DND-41 (cell line): ENCODE results near the gene PAMR1.

Experiments used
- ATAC-seq: fragments of 200-7000 bp; cut with Tn5 transposase; 3 replicates; pipeline ENCODE4 v1.9.1; 2021; ENCODE audit warnings: low read depth; ENCODE audit not compliant: insufficient read depth
- DNase-seq: peaks from one replicate; pipeline ENCODE4 v3.0.0-alpha.2; 2020
- H2AFZ ChIP-seq: 2 replicates; pipeline ENCODE4 v1.6.0; 2012; ENCODE audit warnings: low read depth, low read length
- H3K27ac ChIP-seq: 2 replicates; pipeline ENCODE4 v1.5.1; 2012; ENCODE audit warnings: low read length, inconsistent platforms
- H3K27me3 ChIP-seq: fragments of 200-600 bp; sonication (generic); 2 replicates; pipeline ENCODE4 v1.6.0; 2012; ENCODE audit warnings: low read length, mild to moderate bottlenecking, inconsistent platforms; ENCODE audit not compliant: insufficient read depth, poor library complexity
- H3K36me3 ChIP-seq: 2 replicates; pipeline ENCODE4 v1.5.1; 2012; ENCODE audit warnings: low read length, inconsistent platforms; ENCODE audit not compliant: insufficient read depth
- H3K4me1 ChIP-seq: 2 replicates; pipeline ENCODE4 v1.5.1; 2012; ENCODE audit warnings: mild to moderate bottlenecking, low read length; ENCODE audit not compliant: insufficient read depth
- H3K4me2 ChIP-seq: 2 replicates; pipeline ENCODE4 v1.6.0; 2012; ENCODE audit warnings: mild to moderate bottlenecking, moderate library complexity, low read length, inconsistent platforms; ENCODE audit not compliant: insufficient read depth
- H3K4me3 ChIP-seq, 2 experiments: fragments of 200-600 bp in 1 of 2; shearing (Covaris generic) in 1 of 2; 2 replicates each; pipeline ENCODE4 v1.5.1; 2012 to 2016; ENCODE audit warnings: inconsistent platforms in 2 of 2, low read length in 2 of 2, mild to moderate bottlenecking in 2 of 2, low read depth in 1 of 2, moderate library complexity in 1 of 2
- H3K79me2 ChIP-seq: 2 replicates; pipeline ENCODE4 v1.6.0; 2012; ENCODE audit warnings: low read length, inconsistent platforms; ENCODE audit not compliant: insufficient read depth
- H3K9ac ChIP-seq: 2 replicates; pipeline ENCODE4 v1.6.0; 2012; ENCODE audit warnings: low read depth, mild to moderate bottlenecking, inconsistent platforms, low read length, moderate library complexity
- H3K9me3 ChIP-seq: 2 replicates; pipeline ENCODE4 v1.5.1; 2012; ENCODE audit warnings: low read length, moderate library complexity, mild to moderate bottlenecking, inconsistent platforms; ENCODE audit not compliant: insufficient read depth, severe bottlenecking
- H4K20me1 ChIP-seq: 2 replicates; pipeline ENCODE4 v1.6.0; 2012; ENCODE audit warnings: low read length; ENCODE audit not compliant: insufficient read depth
- EZH2 ChIP-seq: IDR thresholded peaks from 3 replicates; pipeline ENCODE4 v1.6.1; 2012; ENCODE audit warnings: borderline replicate concordance, low read depth, mild to moderate bottlenecking, moderate library complexity, low read length, inconsistent platforms; ENCODE audit not compliant: severe bottlenecking
- TF ChIP-seq, protein P1 (sequence below): IDR thresholded peaks from 2 replicates; pipeline ENCODE4 v1.5.1; 2012; ENCODE audit warnings: borderline replicate concordance, low read length, moderate library complexity, mild to moderate bottlenecking; ENCODE audit not compliant: poor library complexity, severe bottlenecking; ENCODE audit errors: extremely low read depth

Gene PAMR1

DNA sequence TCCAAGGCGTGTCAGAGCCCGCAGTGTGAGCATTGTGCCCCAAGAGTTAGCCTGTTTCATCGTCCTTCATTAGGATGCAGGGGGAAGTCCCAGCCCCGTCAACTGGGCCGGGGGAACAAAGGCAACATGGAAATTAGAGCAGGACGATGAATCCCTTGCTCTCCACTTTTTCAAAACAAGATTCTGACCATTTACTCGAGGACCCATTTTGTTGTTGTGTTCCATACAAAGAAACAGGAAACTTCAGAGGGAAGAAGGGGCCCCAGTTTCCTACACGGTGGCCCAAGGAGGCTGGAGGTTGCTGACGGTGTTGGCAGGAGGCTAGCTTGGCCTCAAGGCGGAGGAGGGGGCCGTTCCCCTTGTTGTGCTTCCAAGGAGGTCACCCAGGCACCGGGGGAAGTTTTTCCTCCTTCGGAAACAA, 62.1 kb downstream of the PAMR1 start:
- Histone ChIP-seq H3K4me2 (no peak overlapping the region), H3K27me3 (peaks cover 7% of the 10 kb centered on the region), H3K79me2 (no peaks in the 10 kb centered on the region), H3K4me1 (no peaks in the 10 kb centered on the region), H4K20me1 (no peaks in the 10 kb centered on the region), H3K9me3 (no peaks in the 10 kb centered on the region), H3K27ac (no peak overlapping the region), H3K36me3 (no peaks in the 10 kb centered on the region), H3K9ac (no peak overlapping the region), H3K4me3 (no peak overlapping the region), H2AFZ (no peak overlapping the region)
- ATAC-seq (no peak), DNase-seq (no peak)
- no peak for TF ChIP-seq EZH2
- TF ChIP-seq, protein P1, sequence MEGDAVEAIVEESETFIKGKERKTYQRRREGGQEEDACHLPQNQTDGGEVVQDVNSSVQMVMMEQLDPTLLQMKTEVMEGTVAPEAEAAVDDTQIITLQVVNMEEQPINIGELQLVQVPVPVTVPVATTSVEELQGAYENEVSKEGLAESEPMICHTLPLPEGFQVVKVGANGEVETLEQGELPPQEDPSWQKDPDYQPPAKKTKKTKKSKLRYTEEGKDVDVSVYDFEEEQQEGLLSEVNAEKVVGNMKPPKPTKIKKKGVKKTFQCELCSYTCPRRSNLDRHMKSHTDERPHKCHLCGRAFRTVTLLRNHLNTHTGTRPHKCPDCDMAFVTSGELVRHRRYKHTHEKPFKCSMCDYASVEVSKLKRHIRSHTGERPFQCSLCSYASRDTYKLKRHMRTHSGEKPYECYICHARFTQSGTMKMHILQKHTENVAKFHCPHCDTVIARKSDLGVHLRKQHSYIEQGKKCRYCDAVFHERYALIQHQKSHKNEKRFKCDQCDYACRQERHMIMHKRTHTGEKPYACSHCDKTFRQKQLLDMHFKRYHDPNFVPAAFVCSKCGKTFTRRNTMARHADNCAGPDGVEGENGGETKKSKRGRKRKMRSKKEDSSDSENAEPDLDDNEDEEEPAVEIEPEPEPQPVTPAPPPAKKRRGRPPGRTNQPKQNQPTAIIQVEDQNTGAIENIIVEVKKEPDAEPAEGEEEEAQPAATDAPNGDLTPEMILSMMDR: no peak

DNA sequence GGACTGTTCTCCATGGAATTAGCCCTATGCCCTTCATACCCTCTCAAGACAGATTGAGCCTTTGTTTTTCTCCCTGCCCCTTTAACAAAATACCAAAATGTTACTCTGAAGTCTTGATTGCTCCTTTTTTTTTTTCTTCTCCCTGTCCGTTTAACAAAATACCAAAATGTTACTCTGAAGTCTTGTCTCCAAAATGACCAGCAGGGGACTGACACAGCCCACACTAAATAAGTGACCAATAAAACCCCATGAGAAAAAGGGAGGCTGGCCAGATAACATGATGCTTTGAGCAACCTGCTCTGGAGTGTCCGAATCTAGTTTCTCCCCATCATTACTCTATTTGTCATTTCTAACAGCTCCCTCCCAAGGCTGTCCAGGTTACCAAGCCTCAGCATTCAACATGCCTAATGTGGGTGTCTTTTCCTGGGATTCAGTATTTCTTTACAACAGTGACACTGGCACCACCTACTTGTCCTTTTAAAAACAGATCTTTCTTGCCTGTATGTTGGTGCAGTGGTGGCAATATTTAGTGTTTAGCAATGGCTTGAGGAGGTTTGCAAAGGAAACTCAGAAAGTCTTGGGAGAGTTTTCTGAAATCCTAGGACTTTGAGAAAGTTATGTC, 63.4 kb downstream of the PAMR1 start:
- Histone ChIP-seq H3K4me1 (no peaks in the 10 kb centered on the region), H3K79me2 (no peaks in the 10 kb centered on the region), H3K36me3 (no peaks in the 10 kb centered on the region), H2AFZ (no peak overlapping the region), H4K20me1 (no peaks in the 10 kb centered on the region), H3K4me3 (no peak overlapping the region), H3K9me3 (no peaks in the 10 kb centered on the region), H3K27ac (no peak overlapping the region), H3K4me2 (no peak overlapping the region), H3K9ac (no peak overlapping the region), H3K27me3 (peaks cover 4% of the 10 kb centered on the region)
- no peak for ATAC-seq
- no peak for TF ChIP-seq EZH2
- TF ChIP-seq, protein P1: no peak
- DNase-seq: no peak

DNA sequence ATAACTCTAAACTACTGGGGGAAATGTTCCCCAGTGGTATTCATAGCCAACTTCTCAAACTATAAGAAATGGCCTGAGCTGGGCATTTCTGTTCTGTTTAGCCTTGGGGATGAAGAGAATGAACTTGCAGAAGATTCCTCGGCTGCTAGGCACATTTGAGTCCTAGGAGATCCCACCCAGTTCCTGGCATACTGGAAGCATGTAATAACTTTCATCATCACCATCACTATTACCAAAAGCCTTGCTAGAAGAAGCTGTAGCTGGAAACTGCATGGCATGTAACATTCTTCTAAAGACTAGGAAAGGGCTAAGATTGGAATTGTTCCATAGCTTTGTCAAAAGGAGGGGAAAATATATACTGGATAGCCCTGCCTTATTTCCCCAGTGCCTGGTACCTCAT, 65.9 kb downstream of the PAMR1 start:
- H3K27me3 ChIP-seq: no peaks in the 10 kb centered on the region
- no peak for ATAC-seq

More for the DNA sequence above, 65.9 kb downstream of the PAMR1 start:
- no peaks in the 10 kb centered on the region for H3K4me1 ChIP-seq
- no peak overlapping the region for H3K9ac ChIP-seq
- H4K20me1 ChIP-seq: no peaks in the 10 kb centered on the region
- H3K27ac ChIP-seq: no peak overlapping the region
- no peaks in the 10 kb centered on the region for H3K79me2 ChIP-seq
- H3K36me3 ChIP-seq: no peaks in the 10 kb centered on the region
- DNase-seq: no peak
- H3K9me3 ChIP-seq: no peaks in the 10 kb centered on the region
- TF ChIP-seq, protein P1: no peak
- TF ChIP-seq EZH2: no peak
- H2AFZ ChIP-seq: no peak overlapping the region
- no peak overlapping the region for H3K4me2 ChIP-seq
- H3K4me3 ChIP-seq: no peak overlapping the region
